MCF 10A (cell line): Measurements from ENCODE around the gene DGKH. TPM values are rescaled to one million over a fixed set of nuclear protein-coding genes. Genes with fewer than 3 reads are reported as not detected.
"Not testable (repeated sequence)": the region's sequence is repeated elsewhere in the genome, so short reads cannot be mapped to it uniquely, and the experiment has no call there.

Source experiments
- BruUV-seq: library from RNA; stranded (reverse); fragments of 400-500 nt; replicated peaks from 2 replicates; lab custom pipeline; 2021; lab: Mats Ljungman, UMichigan
- CTCF ChIA-PET: fragments of 300-600 bp; sonication (Branson Sonifier 250); formaldehyde crosslinking; extraction: SDS; loops from one replicate; lab custom pipeline; 2021; ENCODE audit warnings: antibody characterized with exemption, inconsistent platforms; lab: Yijun Ruan, JAX
- POLR2A ChIA-PET: fragments of 300-600, 350-650 bp; sonication (Branson Sonifier 250); formaldehyde crosslinking; extraction: SDS; loops from one replicate; lab custom pipeline; 2020; ENCODE audit warnings: antibody characterized with exemption, inconsistent platforms; lab: Yijun Ruan, JAX
- DNase-seq: peaks from one replicate; pipeline ENCODE4 v3.0.0-alpha.2; 2018; ENCODE audit not compliant: unreplicated experiment
- H3K27ac Mint-ChIP-seq: one replicate; pipeline ENCODE4 v1.8.0; 2022; ENCODE audit warnings: mild to moderate bottlenecking, low read depth, mixed read lengths; ENCODE audit not compliant: unreplicated experiment
- H3K27me3 Mint-ChIP-seq: one replicate; pipeline ENCODE4 v1.8.0; 2022; ENCODE audit warnings: mixed read lengths; ENCODE audit not compliant: insufficient read depth, unreplicated experiment
- H3K36me3 Mint-ChIP-seq: one replicate; pipeline ENCODE4 v1.8.0; 2022; ENCODE audit warnings: mild to moderate bottlenecking, moderate library complexity, mixed read lengths; ENCODE audit not compliant: insufficient read depth, unreplicated experiment
- H3K4me1 Mint-ChIP-seq: one replicate; pipeline ENCODE4 v1.8.0; 2022; ENCODE audit warnings: mixed read lengths; ENCODE audit not compliant: insufficient read depth, unreplicated experiment
- H3K4me3 Mint-ChIP-seq: one replicate; pipeline ENCODE4 v1.8.0; 2022; ENCODE audit warnings: mild to moderate bottlenecking, moderate library complexity, mixed read lengths; ENCODE audit not compliant: unreplicated experiment
- H3K9me3 Mint-ChIP-seq: one replicate; pipeline ENCODE4 v1.8.0; 2022; ENCODE audit warnings: mixed read lengths; ENCODE audit not compliant: unreplicated experiment
- intact Hi-C: fragments of 100-400 bp; cut with micrococcal nuclease; formaldehyde crosslinking; loops from 2 replicates; pipeline ENCODE4 v1.14.1; 2022
- total RNA-seq: library from RNA; stranded (reverse); gene quantifications from 2 replicates; pipeline ENCODE4 v1.2.3, GENCODE V29; 2022
- TF ChIP-seq, protein P1 (sequence below): fragments of 200-600 bp; IDR thresholded peaks from one replicate; pipeline ENCODE4 v1.8.0; 2022; ENCODE audit warnings: antibody characterized with exemption, mild to moderate bottlenecking; ENCODE audit not compliant: unreplicated experiment

DGKH gene
- total RNA-seq, 1 experiment from 2014 or later, result 22.3 TPM

DNA sequence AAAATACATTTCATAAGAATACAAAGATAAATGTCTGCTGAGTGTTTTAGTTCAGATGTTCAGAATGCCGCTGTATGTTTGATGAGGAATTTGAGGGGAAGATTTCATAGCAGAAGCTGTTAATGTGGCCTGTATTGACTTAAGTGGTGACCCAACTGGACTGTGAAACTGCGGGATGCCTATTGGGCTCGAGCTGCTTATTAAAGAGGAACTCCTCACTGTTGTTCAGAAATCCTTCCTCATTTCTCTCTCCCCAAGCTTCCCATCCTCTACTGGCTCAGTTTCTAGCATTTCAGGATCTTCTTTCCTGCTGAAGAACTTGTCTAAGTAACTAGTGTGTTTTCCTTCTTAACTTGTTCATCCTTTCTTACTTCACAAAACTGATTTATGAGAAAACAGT lies 20.4 kb downstream of the DGKH start:
- no peak for DNase-seq
- Mint-ChIP-seq H3K9me3 (no peaks in the 10 kb centered on the region), H3K4me3 (no peak overlapping the region), H3K36me3 (peaks cover 16% of the 10 kb centered on the region), H3K27me3 (no peaks in the 10 kb centered on the region), H3K4me1 (peaks cover 13% of the 10 kb centered on the region), H3K27ac (no peak overlapping the region)
- TF ChIP-seq, protein P1, sequence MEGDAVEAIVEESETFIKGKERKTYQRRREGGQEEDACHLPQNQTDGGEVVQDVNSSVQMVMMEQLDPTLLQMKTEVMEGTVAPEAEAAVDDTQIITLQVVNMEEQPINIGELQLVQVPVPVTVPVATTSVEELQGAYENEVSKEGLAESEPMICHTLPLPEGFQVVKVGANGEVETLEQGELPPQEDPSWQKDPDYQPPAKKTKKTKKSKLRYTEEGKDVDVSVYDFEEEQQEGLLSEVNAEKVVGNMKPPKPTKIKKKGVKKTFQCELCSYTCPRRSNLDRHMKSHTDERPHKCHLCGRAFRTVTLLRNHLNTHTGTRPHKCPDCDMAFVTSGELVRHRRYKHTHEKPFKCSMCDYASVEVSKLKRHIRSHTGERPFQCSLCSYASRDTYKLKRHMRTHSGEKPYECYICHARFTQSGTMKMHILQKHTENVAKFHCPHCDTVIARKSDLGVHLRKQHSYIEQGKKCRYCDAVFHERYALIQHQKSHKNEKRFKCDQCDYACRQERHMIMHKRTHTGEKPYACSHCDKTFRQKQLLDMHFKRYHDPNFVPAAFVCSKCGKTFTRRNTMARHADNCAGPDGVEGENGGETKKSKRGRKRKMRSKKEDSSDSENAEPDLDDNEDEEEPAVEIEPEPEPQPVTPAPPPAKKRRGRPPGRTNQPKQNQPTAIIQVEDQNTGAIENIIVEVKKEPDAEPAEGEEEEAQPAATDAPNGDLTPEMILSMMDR, result no peak
- BruUV-seq, result no TSS peak
- ChIA-PET CTCF (interaction anchor here (1.3 kb wide), 1 partner anchor 42 kb away, joined by 3 read pairs; no protein-coding TSS in a partner anchor), POLR2A (interaction anchor here (1.1 to 2.9 kb wide), 2 partner anchors 12 to 31 kb away, joined by 3 to 8 read pairs; no protein-coding TSS in a partner anchor)
- intact Hi-C loops, result no loop called here

GRCh38 chr13:42070599-42070998 lies 22.2 kb downstream of the DGKH start:
- H3K27ac Mint-ChIP-seq, H3K27me3 Mint-ChIP-seq, DNase-seq, H3K4me3 Mint-ChIP-seq, H3K4me1 Mint-ChIP-seq, intact Hi-C loops, H3K9me3 Mint-ChIP-seq, BruUV-seq: not testable (repeated sequence)
- POLR2A ChIA-PET, result interaction anchor here (0.9 to 2.9 kb wide), 2 partner anchors 10 to 23 kb away, joined by 3 to 8 read pairs; no protein-coding TSS in a partner anchor
- peaks cover 16% of the 10 kb centered on the region for H3K36me3 Mint-ChIP-seq
- CTCF ChIA-PET, result interaction anchor here (1.4 kb wide), 1 partner anchor 35 kb away, joined by 4 read pairs; no protein-coding TSS in a partner anchor

- CTCF ChIA-PET, result interaction anchor here (1.4 kb wide), 1 partner anchor 34 kb away, joined by 4 read pairs; no protein-coding TSS in a partner anchor
- H3K36me3 Mint-ChIP-seq, result peaks cover 16% of the 10 kb centered on the region
- H3K27me3 Mint-ChIP-seq, H3K4me1 Mint-ChIP-seq, H3K9me3 Mint-ChIP-seq, intact Hi-C loops, DNase-seq, H3K27ac Mint-ChIP-seq, BruUV-seq, H3K4me3 Mint-ChIP-seq: not testable (repeated sequence)
- POLR2A ChIA-PET, result interaction anchor here (0.6 to 2.9 kb wide), 3 partner anchors 9 to 42 kb away, joined by 3 to 8 read pairs (median 4); no protein-coding TSS in a partner anchor
Measured at GRCh38 chr13:42071179-42071578, 22.7 kb downstream of the DGKH start.

- H3K9me3 Mint-ChIP-seq, result no peaks in the 10 kb centered on the region
- ChIA-PET CTCF (interaction anchor here (1.4 kb wide), 1 partner anchor 33 kb away, joined by 4 read pairs; no protein-coding TSS in a partner anchor), POLR2A (interaction anchor here (0.6 to 2.9 kb wide), 4 partner anchors 9 to 146 kb away, joined by 3 to 8 read pairs (median 4); no protein-coding TSS in a partner anchor)
- peaks cover 10% of the 10 kb centered on the region for H3K4me1 Mint-ChIP-seq
- TF ChIP-seq, protein P1, result no peak
- H3K27ac Mint-ChIP-seq, result no peak overlapping the region
- BruUV-seq, result no TSS peak
- peaks cover 16% of the 10 kb centered on the region for H3K36me3 Mint-ChIP-seq
- no peaks in the 10 kb centered on the region for H3K27me3 Mint-ChIP-seq
- DNase-seq, result no peak
- intact Hi-C loops, result no loop called here
- no peak overlapping the region for H3K4me3 Mint-ChIP-seq
Measured at GRCh38 chr13:42071672-42072419, 23.4 kb downstream of the DGKH start.

GRCh38 chr13:42073683-42074082 lies 25.2 kb downstream of the DGKH start:
- Mint-ChIP-seq H3K27ac (no peak overlapping the region), H3K36me3 (peaks cover 16% of the 10 kb centered on the region), H3K4me3 (no peak overlapping the region), H3K27me3 (no peaks in the 10 kb centered on the region), H3K9me3 (no peaks in the 10 kb centered on the region), H3K4me1 (peaks cover 10% of the 10 kb centered on the region)
- POLR2A ChIA-PET, result interaction anchor here (0.9 to 4.6 kb wide), 2 partner anchors 10 to 16 kb away, joined by 4 to 20 read pairs; no protein-coding TSS in a partner anchor
- BruUV-seq, result no TSS peak
- intact Hi-C loops, result no loop called here
- CTCF ChIA-PET, result no interaction called here
- no peak for DNase-seq
- TF ChIP-seq, protein P1, result no peak
